Fibroblast of lung (primary cell): ENCODE results near the gene TMEM179.

Experiments
- EZH2 ChIP-seq: IDR thresholded peaks from 2 replicates; pipeline ENCODE4 v1.5.1; 2012; ENCODE audit warnings: low read length, control low read depth, mild to moderate bottlenecking; ENCODE audit errors: missing control alignments
- TF ChIP-seq, protein P1 (sequence below), 2 donors: IDR thresholded peaks in 1 of 2; conservative IDR thresholded peaks in 1 of 2; 1 replicate in 1 of 2; 2 replicates in 1 of 2; pipeline ENCODE4 v1.5.1; 2011 to 2012; ENCODE audit warnings: low read length in 2 of 2, control low read depth in 1 of 2, inconsistent platforms in 1 of 2, low read depth in 1 of 2, mild to moderate bottlenecking in 1 of 2

- TF ChIP-seq, protein P1, sequence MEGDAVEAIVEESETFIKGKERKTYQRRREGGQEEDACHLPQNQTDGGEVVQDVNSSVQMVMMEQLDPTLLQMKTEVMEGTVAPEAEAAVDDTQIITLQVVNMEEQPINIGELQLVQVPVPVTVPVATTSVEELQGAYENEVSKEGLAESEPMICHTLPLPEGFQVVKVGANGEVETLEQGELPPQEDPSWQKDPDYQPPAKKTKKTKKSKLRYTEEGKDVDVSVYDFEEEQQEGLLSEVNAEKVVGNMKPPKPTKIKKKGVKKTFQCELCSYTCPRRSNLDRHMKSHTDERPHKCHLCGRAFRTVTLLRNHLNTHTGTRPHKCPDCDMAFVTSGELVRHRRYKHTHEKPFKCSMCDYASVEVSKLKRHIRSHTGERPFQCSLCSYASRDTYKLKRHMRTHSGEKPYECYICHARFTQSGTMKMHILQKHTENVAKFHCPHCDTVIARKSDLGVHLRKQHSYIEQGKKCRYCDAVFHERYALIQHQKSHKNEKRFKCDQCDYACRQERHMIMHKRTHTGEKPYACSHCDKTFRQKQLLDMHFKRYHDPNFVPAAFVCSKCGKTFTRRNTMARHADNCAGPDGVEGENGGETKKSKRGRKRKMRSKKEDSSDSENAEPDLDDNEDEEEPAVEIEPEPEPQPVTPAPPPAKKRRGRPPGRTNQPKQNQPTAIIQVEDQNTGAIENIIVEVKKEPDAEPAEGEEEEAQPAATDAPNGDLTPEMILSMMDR (conservative IDR thresholded peaks at IDR 0.05 in 1 of 2, IDR thresholded peaks at IDR 0.05 in 1 of 2; ENCODE audit: low read depth in 1 of 2, low read length in 2 of 2) = no peak
- TF ChIP-seq EZH2 = no peak
Measured at GRCh38 chr14:104601786-104602185, 2.8 kb downstream of the TMEM179 start.
